GM12892 (cell line): ENCODE measurements around the gene SPATA46.

Experiments
- POLR2A ChIP-seq: IDR thresholded peaks from 2 replicates; pipeline ENCODE4 v1.6.1; 2011; ENCODE audit warnings: low read depth, low read length, control low read depth
- POLR2AphosphoS5 ChIP-seq: IDR thresholded peaks from 2 replicates; pipeline ENCODE4 v1.6.1; 2011; ENCODE audit warnings: low read depth, low read length, control low read depth

GRCh38 chr1:162329826-162330225 lies 46.8 kb downstream of the SPATA46 start:
- TF ChIP-seq POLR2AphosphoS5 = no peak
- no peak for TF ChIP-seq POLR2A
